HL-60 (cell line): Measurements from ENCODE around the gene SH3PXD2A.

Experiments used
- DNase-seq, 2 experiments: peaks; one replicate each; pipeline ENCODE4 v3.0.0-alpha.2; 2010 to 2020; ENCODE audit warnings: low read depth in 1 of 2, low spot score in 1 of 2
- H3K27ac ChIP-seq: fragments of 250-450 bp; sonication (Bioruptor Pico); replicated peaks from 2 replicates; pipeline ENCODE4 v1.5.1; 2020; ENCODE audit warnings: mild to moderate bottlenecking, moderate library complexity
- H3K27me3 ChIP-seq: fragments of 250-450 bp; sonication (Bioruptor Pico); 2 replicates; pipeline ENCODE4 v1.5.1; 2021; ENCODE audit warnings: mild to moderate bottlenecking, moderate library complexity; ENCODE audit not compliant: insufficient read depth, poor library complexity, severe bottlenecking
- H3K4me3 ChIP-seq: replicated peaks from 2 replicates; pipeline ENCODE4 v1.5.1; 2011; ENCODE audit warnings: mild to moderate bottlenecking, control low read depth, low read length; ENCODE audit not compliant: insufficient read depth
- GABPA ChIP-seq: IDR thresholded peaks from 2 replicates; pipeline ENCODE4 v1.6.1; 2012; ENCODE audit warnings: low read depth
- POLR2AphosphoS5 ChIP-seq: IDR thresholded peaks from 2 replicates; pipeline ENCODE4 v1.6.1; 2012; ENCODE audit warnings: low read depth
- SPI1 ChIP-seq: IDR thresholded peaks from 2 replicates; pipeline ENCODE4 v1.6.1; 2012; ENCODE audit warnings: low read depth, mild to moderate bottlenecking, borderline replicate concordance
- TF ChIP-seq, protein P1 (sequence below): IDR thresholded peaks from one replicate; pipeline ENCODE4 v1.5.1; 2011; ENCODE audit warnings: low read length, control low read depth, inconsistent platforms; ENCODE audit not compliant: insufficient read depth
- TF ChIP-seq, protein P2 (sequence below): IDR thresholded peaks from 2 replicates; pipeline ENCODE4 v1.6.1; 2012; ENCODE audit warnings: low read depth; ENCODE audit not compliant: insufficient replicate concordance

SH3PXD2A gene

DNA sequence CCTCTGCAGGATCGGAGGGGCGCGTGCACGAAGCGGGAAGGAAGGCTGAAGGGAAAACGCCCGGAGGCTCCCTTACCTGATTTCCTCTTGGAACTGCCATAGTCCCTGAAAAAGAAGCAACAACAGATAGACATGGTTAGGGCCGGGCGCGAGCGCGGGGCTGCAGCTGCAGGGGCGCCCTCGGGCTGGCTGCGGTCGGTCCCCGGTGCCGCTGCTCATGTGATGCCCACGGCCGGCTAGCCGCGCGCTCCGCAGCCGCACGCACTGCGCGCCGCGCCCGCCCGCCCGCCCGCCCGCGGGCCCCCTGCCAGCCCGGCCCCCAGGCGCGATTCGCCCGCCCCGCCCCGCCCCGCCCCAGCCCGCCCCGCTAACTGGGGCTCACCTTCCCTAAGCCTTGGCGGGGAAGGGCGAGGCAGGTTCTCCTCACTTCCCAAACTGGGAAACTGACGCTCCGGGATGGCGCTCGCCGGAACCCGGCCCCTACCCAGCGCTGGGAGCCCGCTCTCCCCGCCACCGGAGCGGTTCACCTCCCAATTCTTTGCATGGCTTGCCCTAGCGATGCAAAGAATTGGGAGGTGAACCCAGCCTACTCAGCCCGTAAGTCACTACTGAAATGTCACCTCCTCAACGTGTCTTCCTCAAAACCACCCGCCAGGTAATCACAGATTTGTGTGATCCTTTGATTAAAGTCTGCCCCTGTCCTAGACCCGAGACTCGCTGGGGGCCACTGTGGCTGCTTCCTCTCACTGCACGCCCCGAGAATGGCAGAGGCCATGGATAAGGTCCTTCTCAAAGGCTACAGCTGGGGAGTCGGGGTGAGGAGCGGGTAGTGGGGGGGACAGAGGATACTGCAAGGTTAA is 162.2 kb downstream of the SH3PXD2A start:
- H3K4me3 ChIP-seq: peak overlapping the region; percentile 24
- TF ChIP-seq SPI1 (no peak), POLR2AphosphoS5 (no peak), GABPA (no peak)
- TF ChIP-seq, protein P1, sequence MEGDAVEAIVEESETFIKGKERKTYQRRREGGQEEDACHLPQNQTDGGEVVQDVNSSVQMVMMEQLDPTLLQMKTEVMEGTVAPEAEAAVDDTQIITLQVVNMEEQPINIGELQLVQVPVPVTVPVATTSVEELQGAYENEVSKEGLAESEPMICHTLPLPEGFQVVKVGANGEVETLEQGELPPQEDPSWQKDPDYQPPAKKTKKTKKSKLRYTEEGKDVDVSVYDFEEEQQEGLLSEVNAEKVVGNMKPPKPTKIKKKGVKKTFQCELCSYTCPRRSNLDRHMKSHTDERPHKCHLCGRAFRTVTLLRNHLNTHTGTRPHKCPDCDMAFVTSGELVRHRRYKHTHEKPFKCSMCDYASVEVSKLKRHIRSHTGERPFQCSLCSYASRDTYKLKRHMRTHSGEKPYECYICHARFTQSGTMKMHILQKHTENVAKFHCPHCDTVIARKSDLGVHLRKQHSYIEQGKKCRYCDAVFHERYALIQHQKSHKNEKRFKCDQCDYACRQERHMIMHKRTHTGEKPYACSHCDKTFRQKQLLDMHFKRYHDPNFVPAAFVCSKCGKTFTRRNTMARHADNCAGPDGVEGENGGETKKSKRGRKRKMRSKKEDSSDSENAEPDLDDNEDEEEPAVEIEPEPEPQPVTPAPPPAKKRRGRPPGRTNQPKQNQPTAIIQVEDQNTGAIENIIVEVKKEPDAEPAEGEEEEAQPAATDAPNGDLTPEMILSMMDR: no peak
- TF ChIP-seq, protein P2, sequence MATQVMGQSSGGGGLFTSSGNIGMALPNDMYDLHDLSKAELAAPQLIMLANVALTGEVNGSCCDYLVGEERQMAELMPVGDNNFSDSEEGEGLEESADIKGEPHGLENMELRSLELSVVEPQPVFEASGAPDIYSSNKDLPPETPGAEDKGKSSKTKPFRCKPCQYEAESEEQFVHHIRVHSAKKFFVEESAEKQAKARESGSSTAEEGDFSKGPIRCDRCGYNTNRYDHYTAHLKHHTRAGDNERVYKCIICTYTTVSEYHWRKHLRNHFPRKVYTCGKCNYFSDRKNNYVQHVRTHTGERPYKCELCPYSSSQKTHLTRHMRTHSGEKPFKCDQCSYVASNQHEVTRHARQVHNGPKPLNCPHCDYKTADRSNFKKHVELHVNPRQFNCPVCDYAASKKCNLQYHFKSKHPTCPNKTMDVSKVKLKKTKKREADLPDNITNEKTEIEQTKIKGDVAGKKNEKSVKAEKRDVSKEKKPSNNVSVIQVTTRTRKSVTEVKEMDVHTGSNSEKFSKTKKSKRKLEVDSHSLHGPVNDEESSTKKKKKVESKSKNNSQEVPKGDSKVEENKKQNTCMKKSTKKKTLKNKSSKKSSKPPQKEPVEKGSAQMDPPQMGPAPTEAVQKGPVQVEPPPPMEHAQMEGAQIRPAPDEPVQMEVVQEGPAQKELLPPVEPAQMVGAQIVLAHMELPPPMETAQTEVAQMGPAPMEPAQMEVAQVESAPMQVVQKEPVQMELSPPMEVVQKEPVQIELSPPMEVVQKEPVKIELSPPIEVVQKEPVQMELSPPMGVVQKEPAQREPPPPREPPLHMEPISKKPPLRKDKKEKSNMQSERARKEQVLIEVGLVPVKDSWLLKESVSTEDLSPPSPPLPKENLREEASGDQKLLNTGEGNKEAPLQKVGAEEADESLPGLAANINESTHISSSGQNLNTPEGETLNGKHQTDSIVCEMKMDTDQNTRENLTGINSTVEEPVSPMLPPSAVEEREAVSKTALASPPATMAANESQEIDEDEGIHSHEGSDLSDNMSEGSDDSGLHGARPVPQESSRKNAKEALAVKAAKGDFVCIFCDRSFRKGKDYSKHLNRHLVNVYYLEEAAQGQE: no peak
- DNase-seq: peak in 1 of 2 experiments; percentile 16
- peaks cover 12% of the 10 kb centered on the region for H3K27me3 ChIP-seq
- H3K27ac ChIP-seq: no peak overlapping the region

DNA sequence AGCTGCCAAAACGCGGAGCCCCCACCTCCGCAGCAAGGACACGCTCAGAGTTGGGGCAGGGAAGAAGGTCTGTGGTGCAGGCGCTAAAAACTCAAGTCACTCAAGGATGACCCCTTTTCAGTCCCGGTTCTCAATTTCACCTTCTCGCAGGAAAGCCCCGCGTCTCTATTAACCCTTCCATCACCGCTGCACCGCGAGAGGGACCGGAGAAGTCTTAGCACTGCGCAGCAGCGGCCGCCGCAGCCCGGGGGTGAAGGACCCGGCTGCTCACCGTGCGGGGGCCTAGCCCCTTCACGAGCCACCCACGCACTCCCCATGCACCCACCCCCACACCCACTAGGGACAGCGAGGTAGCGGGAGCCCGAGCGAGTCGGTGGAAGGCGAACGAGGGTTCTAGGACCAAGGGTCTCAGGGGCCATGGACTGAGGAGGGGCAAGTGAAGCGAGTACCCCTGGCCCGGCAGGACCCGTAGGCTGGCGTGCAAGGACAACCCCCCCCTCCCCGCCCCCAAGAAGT is 162.9 kb downstream of the SH3PXD2A start:
- Histone ChIP-seq H3K27me3 (peaks cover 12% of the 10 kb centered on the region), H3K27ac (no peak overlapping the region), H3K4me3 (peak overlapping the region; percentile 24)
- no peak for DNase-seq
- TF ChIP-seq SPI1: no peak
- TF ChIP-seq, protein P2: no peak
- TF ChIP-seq GABPA: no peak
- TF ChIP-seq POLR2AphosphoS5: no peak
- TF ChIP-seq, protein P1: no peak

DNA sequence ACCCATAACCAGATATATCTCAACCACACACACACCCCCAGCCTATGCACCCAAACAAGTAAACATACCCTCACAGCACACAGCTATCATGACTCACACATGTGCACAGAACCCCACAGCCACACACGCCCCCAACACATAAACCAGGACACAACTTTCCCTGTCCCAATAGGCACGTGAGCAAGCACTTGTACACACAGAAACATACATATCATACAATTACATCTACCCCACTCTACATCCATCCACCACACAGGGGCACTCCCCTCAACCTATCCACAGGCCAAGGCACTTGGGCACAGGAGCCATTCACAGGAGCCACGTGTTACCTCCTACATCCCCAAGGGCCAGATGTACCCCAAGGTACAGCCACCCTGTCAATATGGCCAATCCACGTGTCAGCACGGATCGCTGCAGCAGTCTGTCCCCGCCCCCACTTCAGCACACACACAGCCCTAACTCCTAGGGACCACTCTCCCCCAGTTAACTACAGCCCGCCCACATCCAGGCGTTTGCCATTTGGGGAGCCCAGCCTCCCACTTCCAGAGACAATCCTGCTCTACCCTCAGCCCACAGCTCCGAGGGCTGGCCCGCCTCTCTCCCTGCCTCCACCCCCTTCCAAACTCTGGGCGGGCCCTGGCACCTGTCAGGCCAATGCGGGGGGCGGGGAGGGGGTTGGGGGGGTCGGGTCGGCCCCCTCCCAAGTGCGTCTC is 163.5 kb downstream of the SH3PXD2A start:
- TF ChIP-seq SPI1 (no peak), POLR2AphosphoS5 (no peak), GABPA (no peak)
- TF ChIP-seq, protein P1: no peak
- TF ChIP-seq, protein P2: no peak
- no peak overlapping the region for H3K27ac ChIP-seq
- no peak overlapping the region for H3K4me3 ChIP-seq
- peaks cover 12% of the 10 kb centered on the region for H3K27me3 ChIP-seq
- no peak for DNase-seq
